ENCODE results near the gene AGBL2. TPM values are rescaled to one million over a fixed set of nuclear protein-coding genes. Genes with fewer than 3 reads are reported as not detected.

The AGBL2 gene
- polyA plus RNA-seq, 1 donor from 2014 or later: not detected

DNA sequence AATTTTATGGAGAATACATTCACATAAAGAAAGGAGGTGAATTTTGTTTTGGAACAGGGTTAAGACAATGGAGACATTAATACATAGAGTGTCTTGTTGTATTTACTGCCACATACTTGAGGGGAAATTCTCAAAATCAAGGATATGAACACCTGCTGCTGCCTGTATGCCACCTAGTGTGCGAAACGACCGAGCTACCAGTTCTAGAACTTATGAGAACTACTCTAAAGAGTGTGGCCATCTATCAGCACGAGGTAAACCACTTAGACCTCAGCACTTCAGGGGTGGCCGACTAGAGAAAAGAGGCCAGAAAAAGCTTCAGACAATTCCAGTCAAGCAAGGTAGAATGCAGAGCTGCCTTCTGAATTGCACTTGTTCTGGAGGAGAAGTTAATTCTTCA, 1.5 kb upstream of the AGBL2 start:
- no peak overlapping the region for H3K27ac ChIP-seq (ENCODE audit: low read length)
- no peak overlapping the region for H2AFZ ChIP-seq (ENCODE audit: low read depth, low read length)
- H3F3A ChIP-seq (ENCODE audit: insufficient read depth, low read length, poor library complexity, severe bottlenecking): no peaks in the 10 kb centered on the region
- H3K4me2 ChIP-seq (ENCODE audit: low read length): no peak overlapping the region
- H3K4me3 ChIP-seq (ENCODE audit: low read length): no peak overlapping the region
- H3K9ac ChIP-seq (ENCODE audit: low read length): no peak overlapping the region
- peaks cover 15% of the 10 kb centered on the region for H3K36me3 ChIP-seq (ENCODE audit: insufficient read depth, low read length)
- no peaks in the 10 kb centered on the region for H3K27me3 ChIP-seq (ENCODE audit: insufficient read depth, low read depth, low read length)
- H3K79me2 ChIP-seq (replicated peaks; ENCODE audit: insufficient read depth, low read length): no peaks in the 10 kb centered on the region
- H4K20me1 ChIP-seq (ENCODE audit: insufficient read depth): no peaks in the 10 kb centered on the region
- no peaks in the 10 kb centered on the region for H3K9me2 ChIP-seq (ENCODE audit: insufficient read depth, low read length)
- no peaks in the 10 kb centered on the region for H3K9me3 ChIP-seq (ENCODE audit: low read length)
- TF ChIP-seq, protein P1, sequence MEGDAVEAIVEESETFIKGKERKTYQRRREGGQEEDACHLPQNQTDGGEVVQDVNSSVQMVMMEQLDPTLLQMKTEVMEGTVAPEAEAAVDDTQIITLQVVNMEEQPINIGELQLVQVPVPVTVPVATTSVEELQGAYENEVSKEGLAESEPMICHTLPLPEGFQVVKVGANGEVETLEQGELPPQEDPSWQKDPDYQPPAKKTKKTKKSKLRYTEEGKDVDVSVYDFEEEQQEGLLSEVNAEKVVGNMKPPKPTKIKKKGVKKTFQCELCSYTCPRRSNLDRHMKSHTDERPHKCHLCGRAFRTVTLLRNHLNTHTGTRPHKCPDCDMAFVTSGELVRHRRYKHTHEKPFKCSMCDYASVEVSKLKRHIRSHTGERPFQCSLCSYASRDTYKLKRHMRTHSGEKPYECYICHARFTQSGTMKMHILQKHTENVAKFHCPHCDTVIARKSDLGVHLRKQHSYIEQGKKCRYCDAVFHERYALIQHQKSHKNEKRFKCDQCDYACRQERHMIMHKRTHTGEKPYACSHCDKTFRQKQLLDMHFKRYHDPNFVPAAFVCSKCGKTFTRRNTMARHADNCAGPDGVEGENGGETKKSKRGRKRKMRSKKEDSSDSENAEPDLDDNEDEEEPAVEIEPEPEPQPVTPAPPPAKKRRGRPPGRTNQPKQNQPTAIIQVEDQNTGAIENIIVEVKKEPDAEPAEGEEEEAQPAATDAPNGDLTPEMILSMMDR (IDR thresholded peaks at IDR 0.05; ENCODE audit: poor library complexity, severe bottlenecking): no peak
- no peak for TF ChIP-seq POLR2AphosphoS5 (IDR thresholded peaks at IDR 0.05)
- no peak for TF ChIP-seq EP300 (conservative IDR thresholded peaks at IDR 0.05; ENCODE audit: poor library complexity, severe bottlenecking)
- no peak for TF ChIP-seq SMC3 (conservative IDR thresholded peaks at IDR 0.05; ENCODE audit: poor library complexity)
- no peak for TF ChIP-seq RAD21 (conservative IDR thresholded peaks at IDR 0.05)
- no peak for TF ChIP-seq EZH2 (IDR thresholded peaks at IDR 0.05; ENCODE audit: borderline replicate concordance, insufficient read depth, low read length, poor library complexity, severe bottlenecking)
- TF ChIP-seq, protein P2, sequence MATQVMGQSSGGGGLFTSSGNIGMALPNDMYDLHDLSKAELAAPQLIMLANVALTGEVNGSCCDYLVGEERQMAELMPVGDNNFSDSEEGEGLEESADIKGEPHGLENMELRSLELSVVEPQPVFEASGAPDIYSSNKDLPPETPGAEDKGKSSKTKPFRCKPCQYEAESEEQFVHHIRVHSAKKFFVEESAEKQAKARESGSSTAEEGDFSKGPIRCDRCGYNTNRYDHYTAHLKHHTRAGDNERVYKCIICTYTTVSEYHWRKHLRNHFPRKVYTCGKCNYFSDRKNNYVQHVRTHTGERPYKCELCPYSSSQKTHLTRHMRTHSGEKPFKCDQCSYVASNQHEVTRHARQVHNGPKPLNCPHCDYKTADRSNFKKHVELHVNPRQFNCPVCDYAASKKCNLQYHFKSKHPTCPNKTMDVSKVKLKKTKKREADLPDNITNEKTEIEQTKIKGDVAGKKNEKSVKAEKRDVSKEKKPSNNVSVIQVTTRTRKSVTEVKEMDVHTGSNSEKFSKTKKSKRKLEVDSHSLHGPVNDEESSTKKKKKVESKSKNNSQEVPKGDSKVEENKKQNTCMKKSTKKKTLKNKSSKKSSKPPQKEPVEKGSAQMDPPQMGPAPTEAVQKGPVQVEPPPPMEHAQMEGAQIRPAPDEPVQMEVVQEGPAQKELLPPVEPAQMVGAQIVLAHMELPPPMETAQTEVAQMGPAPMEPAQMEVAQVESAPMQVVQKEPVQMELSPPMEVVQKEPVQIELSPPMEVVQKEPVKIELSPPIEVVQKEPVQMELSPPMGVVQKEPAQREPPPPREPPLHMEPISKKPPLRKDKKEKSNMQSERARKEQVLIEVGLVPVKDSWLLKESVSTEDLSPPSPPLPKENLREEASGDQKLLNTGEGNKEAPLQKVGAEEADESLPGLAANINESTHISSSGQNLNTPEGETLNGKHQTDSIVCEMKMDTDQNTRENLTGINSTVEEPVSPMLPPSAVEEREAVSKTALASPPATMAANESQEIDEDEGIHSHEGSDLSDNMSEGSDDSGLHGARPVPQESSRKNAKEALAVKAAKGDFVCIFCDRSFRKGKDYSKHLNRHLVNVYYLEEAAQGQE (IDR thresholded peaks at IDR 0.05; ENCODE audit: borderline replicate concordance): no peak
- TF ChIP-seq TAF1 (IDR thresholded peaks at IDR 0.05; ENCODE audit: low read depth): no peak
- TF ChIP-seq MXI1 (conservative IDR thresholded peaks at IDR 0.05; ENCODE audit: poor library complexity, severe bottlenecking): no peak

DNA sequence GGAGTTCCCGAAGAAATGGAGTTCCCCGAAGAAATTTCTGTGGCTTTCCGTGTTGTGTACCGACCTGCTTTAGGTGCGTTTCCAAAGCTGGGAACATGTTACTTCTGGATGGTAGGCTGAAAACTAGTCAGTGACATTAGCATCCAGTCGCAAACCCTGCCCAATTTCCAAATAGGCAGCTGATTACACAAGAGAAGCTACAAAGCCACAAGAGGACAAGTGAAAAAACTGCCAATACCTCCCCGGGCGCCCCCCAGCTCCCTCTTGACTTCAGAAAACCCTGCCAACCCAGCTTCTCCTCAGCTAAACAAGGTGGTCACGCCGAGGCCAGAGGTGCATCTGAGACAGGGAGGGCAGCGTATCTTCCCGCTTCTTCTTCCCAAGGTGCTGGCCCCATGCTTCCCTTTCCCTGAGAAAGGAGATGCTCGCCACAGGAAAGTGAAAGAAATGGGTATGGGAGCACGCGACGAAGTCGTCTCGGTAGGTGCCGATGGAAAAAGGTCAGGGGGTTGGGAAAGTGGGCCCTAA, 551 bp downstream of the AGBL2 start:
- TF ChIP-seq MXI1 (conservative IDR thresholded peaks at IDR 0.05; ENCODE audit: poor library complexity, severe bottlenecking): no peak
- TF ChIP-seq, protein P1 (IDR thresholded peaks at IDR 0.05; ENCODE audit: poor library complexity, severe bottlenecking): no peak
- Histone ChIP-seq H4K20me1 (ENCODE audit: insufficient read depth) (no peaks in the 10 kb centered on the region), H3K9me2 (ENCODE audit: insufficient read depth, low read length) (no peaks in the 10 kb centered on the region), H3K4me3 (ENCODE audit: low read length) (peak overlapping the region; percentile 33), H2AFZ (ENCODE audit: low read depth, low read length) (no peak overlapping the region), H3K27me3 (ENCODE audit: insufficient read depth, low read depth, low read length) (no peaks in the 10 kb centered on the region), H3K4me2 (ENCODE audit: low read length) (no peak overlapping the region), H3K9ac (ENCODE audit: low read length) (no peak overlapping the region), H3K9me3 (ENCODE audit: low read length) (no peaks in the 10 kb centered on the region), H3F3A (ENCODE audit: insufficient read depth, low read length, poor library complexity, severe bottlenecking) (no peaks in the 10 kb centered on the region), H3K27ac (ENCODE audit: low read length) (no peak overlapping the region), H3K79me2 (replicated peaks; ENCODE audit: insufficient read depth, low read length) (no peaks in the 10 kb centered on the region), H3K36me3 (ENCODE audit: insufficient read depth, low read length) (peaks cover 10% of the 10 kb centered on the region)
